Left ventricle myocardium superior (tissue), 1 donor: ENCODE data around the gene ZSWIM5. TPM values are rescaled to one million over a fixed set of nuclear protein-coding genes. Genes with fewer than 3 reads are reported as not detected.
"Not testable (repeated sequence)": the region's sequence is repeated elsewhere in the genome, so short reads cannot be mapped to it uniquely, and the experiment has no call there.

Experiments
- ATAC-seq: fragments of 200-7000 bp; cut with Tn5 transposase; one replicate; pipeline ENCODE4 v1.9.1; 2020; ENCODE audit warnings: mild to moderate bottlenecking, moderate library complexity
- DNase-seq: peaks from one replicate; pipeline ENCODE4 v3.0.0-alpha.2; 2020
- intact Hi-C: fragments of 100-400 bp; cut with micrococcal nuclease; formaldehyde crosslinking; loops from one replicate; pipeline ENCODE4 v1.11.0; 2022
- long read RNA-seq: library from polyadenylated mRNA; unstranded; transcript quantifications from one replicate; pipeline ENCODE4 v2.0.0, GENCODE V29; 2021
- total RNA-seq: library from RNA; stranded (reverse); fragmentation: NEBNext Ultra II Directional; extraction: Animal tissue kit (Norgen Biotek cat#: 25700); gene quantifications from one replicate; pipeline ENCODE4 v1.2.1, GENCODE V29; 2021
- donor health status: DM: no; HTN: yes; CAD: no; lungs with severe emphysema.

ZSWIM5 gene
- total RNA-seq: 0.84 TPM
- long read RNA-seq, partial matches to known transcripts: 2 of 2 reads
- long read RNA-seq, other reads (novel, unspliced or antisense): 0 of 2 reads

DNA sequence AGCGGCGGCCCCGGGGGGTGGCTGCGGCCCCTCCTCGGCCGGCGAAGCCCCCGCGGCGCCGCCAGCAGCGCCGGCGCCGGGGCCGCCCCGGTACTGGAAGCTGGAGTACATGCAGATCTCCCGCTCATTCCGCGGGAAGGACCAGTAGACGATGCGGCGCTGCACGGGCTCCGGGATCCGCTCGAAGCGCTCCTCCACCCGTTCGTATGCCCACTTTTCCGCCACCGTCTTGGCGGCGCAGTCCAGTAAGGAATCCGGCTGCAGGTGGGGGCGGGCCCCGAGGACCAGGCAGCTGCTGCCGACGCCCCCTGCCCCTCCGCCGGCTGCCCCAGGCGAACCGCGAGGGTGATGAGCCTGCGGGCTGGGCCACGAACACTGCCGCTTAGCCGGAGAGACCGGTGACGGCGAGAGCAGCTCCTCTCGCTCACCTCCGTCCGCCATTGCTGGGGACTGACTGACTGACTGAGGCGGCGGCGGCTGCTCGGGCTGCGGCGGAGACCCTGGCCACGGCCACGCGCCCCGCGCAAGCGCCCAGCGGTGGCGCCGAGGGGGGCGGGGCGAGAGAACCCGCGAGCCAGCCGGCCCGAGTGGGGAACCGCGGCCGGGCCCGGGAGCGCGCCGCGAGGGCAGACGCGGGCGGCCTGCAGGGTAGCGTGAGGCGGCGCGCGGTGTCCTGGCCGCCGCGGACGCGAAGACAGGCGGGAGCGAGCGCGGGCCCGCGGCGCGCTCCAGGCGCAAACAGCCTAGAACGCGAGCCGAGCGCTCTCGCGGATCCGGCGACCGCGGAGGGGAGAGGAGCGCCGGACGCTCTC lies at the start of gene ZSWIM5:
Gene ZSWIM5 (minus strand): TSS at position 696 of the 812 bp plus-strand sequence. CDS start 255 bp downstream, at position 441.
- peak; percentile 98 for ATAC-seq
- peak; percentile 87 for DNase-seq

GRCh38 chr1:45254490-45254889 lies 48.1 kb upstream of the ZSWIM5 start:
- ATAC-seq: no peak
- intact Hi-C loops: no loop called here
- DNase-seq: no peak

More for the DNA sequence above, at the start of gene ZSWIM5:
- intact Hi-C loops: no loop called here

GRCh38 chr1:45250544-45250943 lies 44.1 kb upstream of the ZSWIM5 start:
- intact Hi-C loops: no loop called here
- ATAC-seq: no peak
- DNase-seq: no peak

GRCh38 chr1:45248004-45248403 lies 41.6 kb upstream of the ZSWIM5 start:
- DNase-seq, ATAC-seq, intact Hi-C loops: not testable (repeated sequence)

- intact Hi-C loops: no loop called here
- no peak for DNase-seq
- no peak for ATAC-seq
Observed at GRCh38 chr1:45246760-45247159, 40.4 kb upstream of the ZSWIM5 start.

GRCh38 chr1:45246359-45246758 lies 40.0 kb upstream of the ZSWIM5 start:
- intact Hi-C loops, DNase-seq, ATAC-seq: not testable (repeated sequence)

DNA sequence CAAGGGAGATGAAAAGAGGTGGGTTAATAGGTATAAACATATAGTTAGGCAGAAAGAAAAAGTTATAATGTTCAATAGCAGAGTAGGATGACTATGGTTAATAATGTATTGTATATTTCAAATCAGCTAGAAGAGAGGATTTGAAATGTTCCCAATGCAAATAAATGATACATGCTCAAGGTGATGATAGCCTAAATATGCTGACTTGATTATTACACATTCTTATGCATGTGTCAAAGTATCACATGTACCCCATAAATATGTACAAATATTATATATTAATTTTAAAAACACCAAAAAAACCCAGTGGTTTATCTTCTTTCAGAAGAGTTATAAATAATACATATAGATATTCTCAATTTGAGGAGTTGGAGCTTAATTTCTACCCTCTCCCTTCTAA lies 38.3 kb upstream of the ZSWIM5 start:
- ATAC-seq (no peak), DNase-seq (no peak)
- intact Hi-C loops: no loop called here

- no peak for DNase-seq
- no peak for ATAC-seq
- intact Hi-C loops: no loop called here
Observed at GRCh38 chr1:45243476-45244343, 37.3 kb upstream of the ZSWIM5 start.

DNA sequence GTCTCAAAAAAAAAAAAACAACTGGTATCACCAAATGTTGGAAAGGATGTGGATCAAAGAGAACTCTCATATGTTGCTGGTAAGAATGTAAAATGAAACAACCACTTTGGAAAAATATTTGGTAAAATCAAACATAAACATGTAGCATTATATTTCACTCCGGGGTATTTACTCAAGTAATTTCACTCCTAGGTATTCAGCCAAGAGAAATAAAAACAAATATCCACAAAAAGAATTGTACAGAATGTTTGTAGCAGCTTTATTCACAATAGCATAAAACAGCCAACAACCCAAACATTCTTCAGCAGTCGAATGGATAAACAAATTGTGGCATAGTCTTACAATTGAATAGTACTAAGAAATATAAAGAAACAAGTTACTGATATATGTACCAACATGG lies 32.4 kb upstream of the ZSWIM5 start:
- no peak for ATAC-seq
- DNase-seq: no peak
- intact Hi-C loops: no loop called here

DNA sequence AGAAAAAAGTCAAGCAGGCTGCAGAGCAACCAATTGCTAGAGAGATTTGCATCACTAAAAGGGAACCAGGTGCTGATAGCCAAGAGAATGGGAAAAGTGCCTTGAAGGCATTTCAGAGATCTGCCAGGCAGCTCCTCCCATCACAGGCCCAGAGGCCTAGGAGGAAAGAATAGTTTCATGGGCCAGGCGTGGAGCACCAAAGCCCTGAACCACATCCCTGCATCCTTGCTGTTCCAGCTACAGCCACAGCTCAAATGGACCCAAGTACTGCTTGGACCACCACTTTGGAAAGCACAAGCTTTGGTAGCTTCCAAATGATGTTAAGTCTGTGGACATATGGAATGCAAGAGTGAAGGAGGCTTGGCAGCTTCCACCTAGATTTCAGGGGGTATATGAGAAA lies 29.7 kb upstream of the ZSWIM5 start:
- DNase-seq (no peak), ATAC-seq (no peak)
- intact Hi-C loops: no loop called here

DNA sequence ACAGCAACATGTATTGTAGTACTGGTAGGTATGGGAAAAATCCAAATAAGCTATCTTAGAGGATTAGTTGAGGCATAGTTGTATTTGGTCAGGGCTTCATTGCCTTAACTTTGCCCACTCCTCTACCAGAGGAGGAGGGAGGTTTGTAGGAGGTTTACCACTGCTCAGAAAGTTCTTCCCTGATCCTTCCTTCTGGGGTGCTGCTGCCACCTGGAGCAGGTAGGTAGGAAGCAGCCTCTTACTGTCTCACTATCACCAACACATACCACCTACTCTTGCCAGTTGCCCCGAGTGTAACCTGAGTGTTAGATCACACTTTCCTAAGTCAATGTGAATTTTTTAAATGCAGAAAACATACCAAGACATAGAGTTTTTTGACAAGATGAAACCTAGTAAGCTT lies 24.1 kb upstream of the ZSWIM5 start:
- ATAC-seq: no peak

GRCh38 chr1:45225598-45225997 lies 19.2 kb upstream of the ZSWIM5 start:
- intact Hi-C loops: no loop called here
- DNase-seq (no peak), ATAC-seq (no peak)

More for the DNA sequence above, 24.1 kb upstream of the ZSWIM5 start:
- no peak for DNase-seq
- intact Hi-C loops: no loop called here

GRCh38 chr1:45223710-45224109 lies 17.3 kb upstream of the ZSWIM5 start:
- not testable (repeated sequence) for ATAC-seq

DNA sequence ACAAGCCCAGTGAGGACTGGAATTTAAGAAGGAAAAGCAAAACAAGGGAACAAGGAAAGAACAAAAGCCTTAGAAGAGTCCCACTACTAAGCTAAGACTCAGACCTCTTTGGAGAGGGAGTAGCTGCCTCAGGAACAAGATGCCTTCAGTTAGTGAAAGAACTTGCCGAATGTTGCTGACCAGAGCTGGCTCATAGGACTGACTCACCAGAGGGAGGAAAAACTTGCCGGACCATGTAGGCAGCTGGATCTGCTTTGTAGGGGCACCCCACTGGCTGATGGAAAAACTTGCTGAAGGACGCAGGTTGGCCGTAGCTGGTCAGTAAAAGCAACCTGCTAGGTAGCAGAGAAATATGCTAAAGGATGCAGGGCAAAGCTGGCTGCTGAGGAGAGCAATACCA lies 15.3 kb upstream of the ZSWIM5 start:
- ATAC-seq (no peak), DNase-seq (no peak)
- intact Hi-C loops: no loop called here

More at GRCh38 chr1:45223710-45224109, 17.3 kb upstream of the ZSWIM5 start:
- intact Hi-C loops, DNase-seq: not testable (repeated sequence)

- intact Hi-C loops: no loop called here
- no peak for ATAC-seq
- no peak for DNase-seq
Observed at GRCh38 chr1:45216861-45217260, 10.5 kb upstream of the ZSWIM5 start.

DNA sequence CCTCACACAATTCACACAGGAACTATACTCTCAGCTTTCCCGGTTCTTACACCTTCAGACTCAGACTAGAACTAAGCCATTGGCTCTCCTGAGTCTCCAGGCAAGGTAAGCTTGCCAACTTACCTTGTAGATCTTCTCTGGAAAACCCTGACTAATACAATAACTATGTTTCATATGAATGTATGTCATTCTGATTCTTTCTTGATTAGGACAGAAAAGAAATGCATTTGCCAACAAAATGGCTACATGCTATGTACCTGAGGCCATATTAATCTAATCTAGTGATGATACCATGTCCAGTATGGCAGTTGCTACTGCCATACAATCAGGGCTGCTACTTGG lies 9.8 kb upstream of the ZSWIM5 start:
- DNase-seq: no peak
- intact Hi-C loops: no loop called here
- no peak for ATAC-seq

DNA sequence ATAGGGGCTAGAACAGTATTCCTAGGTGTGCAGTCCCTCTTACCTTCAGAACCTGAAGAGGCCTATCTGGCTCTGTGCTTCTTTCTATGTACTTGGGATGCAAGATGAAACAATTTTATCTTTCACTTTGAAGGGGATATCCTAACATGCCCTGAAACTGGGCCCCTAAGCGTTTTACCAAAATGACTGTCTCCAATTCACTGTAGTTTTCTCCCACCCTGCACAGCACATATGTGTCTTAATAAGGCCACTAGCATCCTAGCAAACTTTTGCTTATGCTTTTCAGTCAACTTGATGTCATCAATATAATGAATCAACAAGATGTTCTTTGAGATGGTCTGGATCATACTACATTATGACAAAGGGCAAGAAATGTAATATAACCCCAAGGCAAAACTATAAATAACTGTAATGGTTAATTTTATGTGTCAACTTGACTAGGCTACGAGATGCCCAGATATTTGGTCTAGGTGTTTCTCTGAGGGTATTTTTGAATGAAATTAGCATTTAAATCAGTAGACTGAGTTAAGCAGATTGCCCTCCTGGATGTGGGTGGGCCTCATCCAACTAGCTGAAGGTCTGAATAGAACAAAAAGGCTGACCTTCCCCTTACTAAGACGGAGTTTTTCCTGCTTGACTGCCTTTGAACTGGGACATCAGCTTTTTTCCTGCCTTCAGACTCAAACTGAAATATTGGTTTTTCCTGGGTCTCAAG lies 9.2 kb upstream of the ZSWIM5 start:
- ATAC-seq: no peak
- intact Hi-C loops: no loop called here
- no peak for DNase-seq

DNA sequence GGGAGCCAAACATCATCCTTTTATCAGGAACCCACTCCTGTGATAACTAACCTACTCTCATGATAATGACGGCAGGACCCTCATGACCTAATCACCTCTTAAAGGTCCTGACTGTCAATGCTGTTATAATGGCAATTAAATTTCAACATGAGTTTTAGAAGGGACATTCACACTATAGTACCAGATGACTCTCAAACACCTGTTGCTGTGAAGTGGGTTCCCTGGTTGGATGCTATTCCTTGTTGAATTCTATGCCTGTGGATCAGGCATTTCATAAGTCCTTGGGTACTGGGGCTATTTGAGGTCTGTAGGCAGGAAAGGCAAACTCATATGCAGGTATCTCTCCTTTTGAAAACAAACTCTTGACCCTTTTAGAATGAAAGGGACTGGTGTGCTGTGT lies 7.5 kb upstream of the ZSWIM5 start:
- intact Hi-C loops: no loop called here
- no peak for ATAC-seq

DNA sequence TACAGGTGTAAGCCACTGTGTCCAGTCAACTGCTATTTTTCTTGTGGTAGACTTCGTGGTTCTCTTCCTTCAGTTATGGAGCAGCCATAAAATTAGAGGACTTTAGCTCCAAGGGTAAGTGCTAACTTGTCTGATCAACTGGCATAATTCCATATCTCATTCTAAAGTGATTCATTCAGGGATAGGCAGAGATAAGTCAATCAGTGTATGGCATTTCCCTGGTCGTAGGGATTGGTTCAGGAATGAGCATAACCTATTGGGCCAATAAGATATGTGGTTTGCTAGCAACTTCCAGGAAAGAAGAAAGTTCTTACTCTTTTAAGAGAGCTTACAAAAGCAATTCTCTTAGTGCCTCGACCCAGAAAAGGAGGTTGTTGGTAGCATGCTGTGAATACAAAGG lies 4.7 kb upstream of the ZSWIM5 start:
- intact Hi-C loops: no loop called here
- no peak for DNase-seq
- ATAC-seq: no peak

More for the DNA sequence above, 7.5 kb upstream of the ZSWIM5 start:
- DNase-seq: no peak
